Measurements from ENCODE around the gene ITPRIPL2.

ITPRIPL2 gene

GRCh38 chr16:19145010-19145409 is 31.2 kb downstream of the ITPRIPL2 start:
- no peak for FAIRE-seq

DNA sequence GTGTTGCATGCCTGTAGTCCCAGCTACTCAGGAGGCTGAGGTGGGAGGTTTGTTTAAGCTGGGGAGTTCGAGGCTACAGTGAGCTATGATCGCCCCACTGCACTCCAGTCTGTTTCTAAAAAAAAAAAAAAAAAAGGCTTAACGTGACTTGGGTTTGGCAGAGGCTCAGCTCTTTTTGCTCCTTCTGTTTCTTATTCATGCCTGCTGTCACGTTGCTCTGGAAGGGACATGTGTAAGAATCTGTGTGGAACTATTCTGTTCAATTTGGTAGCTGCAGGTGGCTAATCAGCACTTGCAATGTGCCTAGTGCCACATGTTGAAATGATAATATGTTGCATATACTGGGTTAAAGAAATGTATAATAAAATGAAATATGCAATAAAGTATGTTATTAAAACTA is 33.4 kb downstream of the ITPRIPL2 start:
- no peak for FAIRE-seq

DNA sequence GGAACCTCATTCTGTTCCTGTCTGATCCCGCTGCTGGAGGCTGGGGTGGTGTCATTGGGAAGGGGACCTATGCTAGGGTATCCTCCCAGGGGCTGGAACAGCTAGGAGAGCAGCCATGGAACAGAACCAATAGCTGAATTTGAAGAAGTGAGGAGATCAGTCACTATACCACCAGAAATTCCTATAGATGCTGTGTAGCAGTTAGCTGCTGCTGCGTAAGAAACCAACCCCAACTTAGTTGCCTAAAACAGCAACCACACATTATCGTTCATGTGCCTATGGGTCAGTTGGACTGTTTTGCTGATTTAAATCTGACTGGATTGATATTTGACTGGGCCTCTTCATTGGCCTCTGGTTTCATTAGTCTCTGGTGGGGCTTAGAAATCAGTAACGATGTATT is 33.9 kb downstream of the ITPRIPL2 start:
- no peak for FAIRE-seq

GRCh38 chr16:19148189-19148588 is 34.4 kb downstream of the ITPRIPL2 start:
- FAIRE-seq: no peak

DNA sequence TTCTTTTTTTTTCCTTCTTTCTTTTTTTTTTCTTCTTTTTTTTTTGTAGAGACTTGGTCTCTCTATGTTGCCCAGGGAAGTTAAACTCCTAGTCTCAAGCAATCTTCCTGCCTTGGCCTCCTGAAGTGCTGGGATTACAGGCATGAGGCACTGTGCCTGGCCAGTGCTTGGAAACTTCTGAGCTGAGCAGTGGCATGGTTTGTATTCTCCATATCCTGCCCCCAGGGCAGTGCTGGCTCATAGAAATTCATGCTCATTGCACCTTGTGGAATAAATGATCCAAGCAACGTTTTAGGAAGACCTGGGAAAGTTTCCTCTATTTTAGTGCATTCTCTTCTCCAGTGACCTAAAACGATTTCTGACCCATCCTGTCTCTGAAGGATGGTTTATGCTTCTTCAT is 37.5 kb downstream of the ITPRIPL2 start:
- FAIRE-seq: no peak

DNA sequence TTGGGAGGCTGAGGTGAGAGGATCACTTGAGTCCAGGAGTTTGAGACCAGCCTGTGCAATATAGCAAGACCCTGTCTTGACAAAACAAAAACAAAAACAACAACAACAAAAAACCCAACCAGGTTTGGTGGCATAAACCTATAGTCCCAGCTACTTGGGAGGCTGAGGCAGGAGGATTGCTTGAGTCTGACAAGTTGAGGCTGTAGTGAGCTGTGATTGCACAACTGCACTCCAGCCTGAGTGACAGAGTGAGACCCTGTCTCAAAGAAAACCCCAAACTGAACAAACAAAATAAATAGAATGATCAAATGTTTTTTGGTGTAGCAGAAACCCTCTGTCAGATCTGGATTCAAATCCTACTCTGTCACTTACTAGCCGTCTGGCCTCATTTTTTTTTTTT is 38.3 kb downstream of the ITPRIPL2 start:
- FAIRE-seq: no peak

GRCh38 chr16:19153876-19154275 is 40.1 kb downstream of the ITPRIPL2 start:
- no peak for FAIRE-seq

DNA sequence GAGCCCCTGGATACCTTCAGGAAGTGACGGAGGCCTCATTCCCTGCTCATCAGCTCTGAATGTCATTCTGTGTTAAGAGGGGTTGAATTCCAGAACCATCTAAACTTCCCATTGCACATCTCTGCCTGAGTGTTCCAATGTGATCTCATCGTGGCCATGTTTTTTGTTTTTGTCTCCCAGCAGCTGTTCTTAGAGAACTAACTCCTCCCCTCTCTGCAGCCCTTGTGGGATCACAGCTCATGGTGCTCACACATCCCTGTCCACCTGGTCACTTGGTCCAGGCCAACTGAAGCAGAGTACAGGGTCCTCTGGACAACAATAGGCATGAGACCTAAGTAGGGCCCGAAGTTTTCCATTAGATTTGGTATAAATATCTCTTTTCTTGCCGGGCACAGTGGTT is 48.3 kb downstream of the ITPRIPL2 start:
- no peak for FAIRE-seq

DNA sequence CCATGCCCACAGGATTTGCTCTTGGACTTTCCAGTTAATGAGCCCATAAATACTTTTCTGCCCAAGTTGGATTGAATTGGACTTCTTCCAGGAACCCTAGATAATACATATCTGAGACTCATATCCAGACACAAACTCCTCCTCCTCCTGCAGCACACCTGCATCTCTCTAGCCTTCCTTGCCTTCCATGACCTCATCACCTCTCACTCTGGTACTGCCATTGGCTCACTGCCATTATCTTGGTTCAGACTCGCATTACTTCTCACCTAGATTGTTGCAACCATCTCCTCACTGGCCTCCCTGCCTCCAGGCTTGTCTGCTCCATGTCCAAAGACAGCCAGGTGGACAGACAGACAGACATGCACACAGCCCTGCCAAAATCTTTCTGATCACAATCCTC is 49.5 kb downstream of the ITPRIPL2 start:
- FAIRE-seq: no peak

DNA sequence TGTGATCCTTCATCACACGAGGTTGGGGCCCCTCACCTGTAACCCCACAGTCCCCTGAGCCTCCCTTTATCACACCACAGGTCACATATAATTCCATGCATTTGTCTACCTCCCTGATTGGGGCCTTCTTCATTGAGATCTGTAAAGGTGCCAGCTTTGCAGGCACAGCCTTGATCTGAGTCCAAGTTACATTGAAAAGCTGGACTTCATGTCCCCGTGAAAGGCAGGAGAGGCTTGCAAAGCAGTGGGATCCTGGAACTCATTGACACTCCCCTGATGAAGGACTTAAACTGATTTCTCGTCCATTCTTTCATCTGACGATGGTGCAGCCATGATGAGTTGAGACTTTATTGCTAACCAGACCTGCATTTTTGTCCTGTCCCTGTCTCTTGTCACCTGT is 50.5 kb downstream of the ITPRIPL2 start:
- no peak for FAIRE-seq

DNA sequence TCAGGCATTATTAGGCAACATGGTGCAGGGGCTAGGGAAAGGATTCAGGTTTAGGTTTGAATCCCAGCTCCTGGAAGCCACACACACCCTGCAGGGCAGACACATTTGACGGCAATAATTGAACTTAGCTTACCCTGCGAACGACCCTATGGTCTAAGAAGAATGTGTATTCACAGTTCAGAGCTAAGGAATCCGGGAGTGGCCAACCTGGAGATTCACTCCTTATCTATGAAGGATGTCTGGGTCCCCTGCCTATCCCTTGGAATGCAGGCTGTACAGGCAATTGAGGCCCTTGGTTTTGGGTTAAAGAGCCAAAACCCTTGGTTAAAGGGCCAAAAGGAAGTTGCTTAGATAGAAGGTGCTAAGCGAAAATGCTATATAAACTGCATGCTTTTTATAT is 51.3 kb downstream of the ITPRIPL2 start:
- no peak for FAIRE-seq

GRCh38 chr16:19166500-19166899 is 52.7 kb downstream of the ITPRIPL2 start:
- no peak for FAIRE-seq

GRCh38 chr16:19167710-19168370 is 54.1 kb downstream of the ITPRIPL2 start, which contains the start of gene SYT17:
SYT17 (plus strand) TSS chr16:19168240; CDS start chr16:19168647, 407 bp downstream.
- no peak for FAIRE-seq

GRCh38 chr16:19168371-19169081 is 54.8 kb downstream of the ITPRIPL2 start:
- FAIRE-seq: no peak

DNA sequence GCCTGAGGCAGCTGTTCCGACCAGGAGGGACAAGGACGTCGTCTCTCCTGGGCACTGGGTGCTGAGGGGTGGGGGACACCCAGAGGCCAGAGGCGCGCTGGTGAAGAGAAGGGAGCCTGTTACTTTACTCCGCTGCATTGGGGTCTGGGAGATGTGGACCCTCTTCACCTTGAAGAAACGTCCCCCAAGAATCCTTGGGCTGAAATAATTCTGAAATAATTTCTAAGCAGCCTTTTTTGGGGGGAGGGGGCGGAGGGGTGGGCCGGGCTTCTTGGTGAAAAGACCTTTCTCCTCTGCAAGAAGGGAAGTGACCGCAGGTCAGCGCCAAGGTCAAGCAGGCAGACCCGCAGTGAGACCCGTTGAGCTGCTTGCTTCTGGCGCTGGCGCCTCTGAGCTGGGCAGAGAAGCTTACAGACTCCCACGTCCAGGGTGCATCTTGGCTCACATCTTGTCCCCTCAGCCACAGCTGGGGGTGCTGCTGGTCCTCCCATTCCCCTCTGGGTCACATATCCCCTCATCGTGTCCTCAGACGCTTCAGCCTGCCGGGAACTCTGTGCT is 55.4 kb downstream of the ITPRIPL2 start:
- no peak for FAIRE-seq

- FAIRE-seq: no peak
These were observed 56.4 kb downstream of the ITPRIPL2 start for GRCh38 chr16:19170043-19170655.
